DND-41 (cell line): ENCODE measurements around the gene ZACN.

Source experiments
- ATAC-seq: fragments of 200-7000 bp; cut with Tn5 transposase; 3 replicates; pipeline ENCODE4 v1.9.1; 2021; ENCODE audit warnings: low read depth; ENCODE audit not compliant: insufficient read depth
- DNase-seq: peaks from one replicate; pipeline ENCODE4 v3.0.0-alpha.2; 2020
- H2AFZ ChIP-seq: 2 replicates; pipeline ENCODE4 v1.6.0; 2012; ENCODE audit warnings: low read depth, low read length
- H3K27ac ChIP-seq: 2 replicates; pipeline ENCODE4 v1.5.1; 2012; ENCODE audit warnings: low read length, inconsistent platforms
- H3K27me3 ChIP-seq: fragments of 200-600 bp; sonication (generic); 2 replicates; pipeline ENCODE4 v1.6.0; 2012; ENCODE audit warnings: low read length, mild to moderate bottlenecking, inconsistent platforms; ENCODE audit not compliant: insufficient read depth, poor library complexity
- H3K36me3 ChIP-seq: 2 replicates; pipeline ENCODE4 v1.5.1; 2012; ENCODE audit warnings: low read length, inconsistent platforms; ENCODE audit not compliant: insufficient read depth
- H3K4me1 ChIP-seq: 2 replicates; pipeline ENCODE4 v1.5.1; 2012; ENCODE audit warnings: mild to moderate bottlenecking, low read length; ENCODE audit not compliant: insufficient read depth
- H3K4me2 ChIP-seq: 2 replicates; pipeline ENCODE4 v1.6.0; 2012; ENCODE audit warnings: mild to moderate bottlenecking, moderate library complexity, low read length, inconsistent platforms; ENCODE audit not compliant: insufficient read depth
- H3K4me3 ChIP-seq, 2 experiments: fragments of 200-600 bp in 1 of 2; shearing (Covaris generic) in 1 of 2; 2 replicates each; pipeline ENCODE4 v1.5.1; 2012 to 2016; ENCODE audit warnings: inconsistent platforms in 2 of 2, low read length in 2 of 2, mild to moderate bottlenecking in 2 of 2, low read depth in 1 of 2, moderate library complexity in 1 of 2
- H3K79me2 ChIP-seq: 2 replicates; pipeline ENCODE4 v1.6.0; 2012; ENCODE audit warnings: low read length, inconsistent platforms; ENCODE audit not compliant: insufficient read depth
- H3K9ac ChIP-seq: 2 replicates; pipeline ENCODE4 v1.6.0; 2012; ENCODE audit warnings: low read depth, mild to moderate bottlenecking, inconsistent platforms, low read length, moderate library complexity
- H3K9me3 ChIP-seq: 2 replicates; pipeline ENCODE4 v1.5.1; 2012; ENCODE audit warnings: low read length, moderate library complexity, mild to moderate bottlenecking, inconsistent platforms; ENCODE audit not compliant: insufficient read depth, severe bottlenecking
- H4K20me1 ChIP-seq: 2 replicates; pipeline ENCODE4 v1.6.0; 2012; ENCODE audit warnings: low read length; ENCODE audit not compliant: insufficient read depth
- CTCF ChIP-seq: IDR thresholded peaks from 2 replicates; pipeline ENCODE4 v1.5.1; 2012; ENCODE audit warnings: borderline replicate concordance, low read length, moderate library complexity, mild to moderate bottlenecking; ENCODE audit not compliant: poor library complexity, severe bottlenecking; ENCODE audit errors: extremely low read depth
- EZH2 ChIP-seq: IDR thresholded peaks from 3 replicates; pipeline ENCODE4 v1.6.1; 2012; ENCODE audit warnings: borderline replicate concordance, low read depth, mild to moderate bottlenecking, moderate library complexity, low read length, inconsistent platforms; ENCODE audit not compliant: severe bottlenecking

ZACN gene

GRCh38 chr17:76095943-76096342, 17.0 kb downstream of the ZACN start:
- no peak for TF ChIP-seq CTCF
- TF ChIP-seq EZH2: no peak

GRCh38 chr17:76097716-76098295, 18.8 kb downstream of the ZACN start:
- Histone ChIP-seq H3K4me3 (no peak overlapping the region), H3K4me1 (peaks cover 15% of the 10 kb centered on the region), H3K79me2 (peaks cover 15% of the 10 kb centered on the region), H3K27me3 (no peaks in the 10 kb centered on the region), H4K20me1 (no peaks in the 10 kb centered on the region), H3K4me2 (no peak overlapping the region), H3K9me3 (no peaks in the 10 kb centered on the region), H3K27ac (no peak overlapping the region), H3K36me3 (peaks cover 78% of the 10 kb centered on the region), H2AFZ (no peak overlapping the region), H3K9ac (no peak overlapping the region)
- no peak for ATAC-seq
- no peak for DNase-seq
- no peak for TF ChIP-seq EZH2
- TF ChIP-seq CTCF: no peak

More at GRCh38 chr17:76095943-76096342, 17.0 kb downstream of the ZACN start:
- ATAC-seq (no peak), DNase-seq (no peak)
- Histone ChIP-seq H3K79me2 (no peaks in the 10 kb centered on the region), H3K4me2 (no peak overlapping the region), H3K4me1 (no peaks in the 10 kb centered on the region), H3K27me3 (no peaks in the 10 kb centered on the region), H3K9ac (no peak overlapping the region), H3K27ac (no peak overlapping the region), H3K4me3 (no peak overlapping the region), H4K20me1 (no peaks in the 10 kb centered on the region), H3K36me3 (peaks cover 83% of the 10 kb centered on the region), H2AFZ (no peak overlapping the region), H3K9me3 (no peaks in the 10 kb centered on the region)

- H3K4me1 ChIP-seq: peaks cover 29% of the 10 kb centered on the region
- peak overlapping the region; percentile 96 for H3K4me2 ChIP-seq
- DNase-seq (no peak), ATAC-seq (peak; percentile 8; the same call in 2 of the 3 replicates)
- H3K9ac ChIP-seq: peak overlapping the region; percentile 64
- H3K9me3 ChIP-seq: no peaks in the 10 kb centered on the region
- H3K27ac ChIP-seq: peak overlapping the region; percentile 88
- H3K4me3 ChIP-seq: peak overlapping the region; percentile 77 to 81
- TF ChIP-seq CTCF (no peak), EZH2 (no peak)
- no peaks in the 10 kb centered on the region for H3K27me3 ChIP-seq
- no peaks in the 10 kb centered on the region for H4K20me1 ChIP-seq
- peaks cover 33% of the 10 kb centered on the region for H3K36me3 ChIP-seq
- H2AFZ ChIP-seq: peak overlapping the region; percentile 76
- H3K79me2 ChIP-seq: peaks cover 28% of the 10 kb centered on the region
Observed at GRCh38 chr17:76102944-76103273, 23.9 kb downstream of the ZACN start.
